ENCODE data around the gene EXOC6B. TPM values are rescaled to one million over a fixed set of nuclear protein-coding genes. Genes with fewer than 3 reads are reported as not detected.

Gene EXOC6B
- total RNA-seq, 4 donors from 2014 or later = 22.6 to 47.3 (median 32.5) TPM

DNA sequence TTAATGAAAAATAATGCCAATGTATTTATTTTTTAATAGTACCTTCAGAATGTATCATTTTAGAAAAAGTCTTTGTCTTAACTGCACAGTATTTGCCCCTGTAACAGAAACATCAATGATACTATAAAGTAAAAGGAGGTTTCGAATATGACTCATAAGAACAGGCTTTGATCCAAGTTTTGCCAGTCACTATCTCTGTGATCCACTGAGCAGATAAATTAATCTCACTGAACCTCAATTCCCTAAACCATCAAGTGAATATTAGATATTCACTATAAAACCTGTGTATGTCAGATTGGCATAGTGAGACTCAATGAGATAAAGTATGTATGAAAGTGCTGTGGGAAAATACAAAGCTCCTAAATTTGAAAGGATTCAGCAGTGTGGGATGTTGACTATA lies 292.1 kb downstream of the EXOC6B start:
- no peak for DNase-seq
- WGBS, 2 donors = 87 to 94% methylated on average over 1 of the region's 1 CpG
- intact Hi-C loops (cut with DNase I) = no loop called here
- Histone ChIP-seq H3K4me1 (no peaks in the 10 kb centered on the region), H3K27ac (no peak overlapping the region), H3K27me3 (no peaks in the 10 kb centered on the region), H3K9me3 (no peaks in the 10 kb centered on the region), H3K36me3 (no peaks in the 10 kb centered on the region), H3K4me3 (replicated peaks in 1 of 3) (no peak overlapping the region)
- TF ChIP-seq, protein P1, sequence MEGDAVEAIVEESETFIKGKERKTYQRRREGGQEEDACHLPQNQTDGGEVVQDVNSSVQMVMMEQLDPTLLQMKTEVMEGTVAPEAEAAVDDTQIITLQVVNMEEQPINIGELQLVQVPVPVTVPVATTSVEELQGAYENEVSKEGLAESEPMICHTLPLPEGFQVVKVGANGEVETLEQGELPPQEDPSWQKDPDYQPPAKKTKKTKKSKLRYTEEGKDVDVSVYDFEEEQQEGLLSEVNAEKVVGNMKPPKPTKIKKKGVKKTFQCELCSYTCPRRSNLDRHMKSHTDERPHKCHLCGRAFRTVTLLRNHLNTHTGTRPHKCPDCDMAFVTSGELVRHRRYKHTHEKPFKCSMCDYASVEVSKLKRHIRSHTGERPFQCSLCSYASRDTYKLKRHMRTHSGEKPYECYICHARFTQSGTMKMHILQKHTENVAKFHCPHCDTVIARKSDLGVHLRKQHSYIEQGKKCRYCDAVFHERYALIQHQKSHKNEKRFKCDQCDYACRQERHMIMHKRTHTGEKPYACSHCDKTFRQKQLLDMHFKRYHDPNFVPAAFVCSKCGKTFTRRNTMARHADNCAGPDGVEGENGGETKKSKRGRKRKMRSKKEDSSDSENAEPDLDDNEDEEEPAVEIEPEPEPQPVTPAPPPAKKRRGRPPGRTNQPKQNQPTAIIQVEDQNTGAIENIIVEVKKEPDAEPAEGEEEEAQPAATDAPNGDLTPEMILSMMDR (IDR thresholded peaks at IDR 0.05) = no peak
- no peak for TF ChIP-seq POLR2A (IDR thresholded peaks at IDR 0.05)

DNA sequence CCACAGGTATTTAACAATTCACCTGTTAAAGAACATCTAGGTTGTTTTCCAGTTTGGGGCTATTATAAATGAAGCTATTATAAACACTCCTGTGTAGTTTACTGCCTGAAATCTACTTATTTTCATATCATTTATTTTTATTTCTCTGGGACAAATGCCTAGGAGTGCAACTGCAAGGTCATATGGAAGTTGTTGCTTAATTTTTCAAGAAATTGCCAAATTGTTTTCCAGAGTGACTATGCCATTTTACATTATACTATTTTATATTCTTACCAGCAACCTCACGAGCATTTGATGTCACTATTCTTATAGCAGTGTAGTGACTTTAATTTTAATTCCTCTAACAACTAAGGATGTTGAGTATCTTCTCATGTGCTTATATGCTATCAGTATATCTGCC lies 298.4 kb downstream of the EXOC6B start:
- H3K4me3 ChIP-seq (replicated peaks in 1 of 3) = no peak overlapping the region
- no peaks in the 10 kb centered on the region for H3K9me3 ChIP-seq
- H3K4me1 ChIP-seq = no peaks in the 10 kb centered on the region
- no peak for DNase-seq
- WGBS, 2 donors = 93 to 96% methylated on average over 1 of the region's 1 CpG
- intact Hi-C loops (cut with DNase I) = no loop called here
- H3K27ac ChIP-seq = no peak overlapping the region
- no peak for TF ChIP-seq POLR2A (IDR thresholded peaks at IDR 0.05)
- TF ChIP-seq, protein P1 (IDR thresholded peaks at IDR 0.05) = no peak
- H3K27me3 ChIP-seq = no peaks in the 10 kb centered on the region
- no peaks in the 10 kb centered on the region for H3K36me3 ChIP-seq

DNA sequence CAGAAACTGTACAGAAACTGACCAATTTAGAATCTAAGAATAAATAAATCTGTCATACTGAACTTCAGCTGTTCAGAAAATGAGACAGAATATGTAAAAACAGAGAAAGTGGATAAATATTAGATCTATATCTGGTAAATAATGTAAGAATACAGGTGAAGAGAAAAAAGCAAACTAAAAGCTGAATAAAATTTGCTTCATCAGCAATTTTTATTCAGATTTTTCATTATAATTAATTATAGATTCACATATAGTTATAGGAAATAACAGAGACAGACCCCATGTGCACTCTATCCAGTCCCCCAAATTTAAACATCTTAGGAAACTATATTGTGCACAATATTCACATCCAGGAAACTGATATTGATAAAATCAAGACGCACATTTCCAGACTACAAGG lies 299.2 kb downstream of the EXOC6B start:
- H3K4me1 ChIP-seq = no peaks in the 10 kb centered on the region
- intact Hi-C loops (cut with DNase I) = no loop called here
- H3K9me3 ChIP-seq = no peaks in the 10 kb centered on the region
- H3K27me3 ChIP-seq = no peaks in the 10 kb centered on the region
- WGBS, 2 donors = 93 to 96% methylated on average over 1 of the region's 1 CpG
- no peaks in the 10 kb centered on the region for H3K36me3 ChIP-seq
- H3K27ac ChIP-seq = no peak overlapping the region
- H3K4me3 ChIP-seq (replicated peaks in 1 of 3) = no peak overlapping the region
- no peak for DNase-seq
- TF ChIP-seq POLR2A (IDR thresholded peaks at IDR 0.05) = no peak
- TF ChIP-seq, protein P1 (IDR thresholded peaks at IDR 0.05) = no peak

DNA sequence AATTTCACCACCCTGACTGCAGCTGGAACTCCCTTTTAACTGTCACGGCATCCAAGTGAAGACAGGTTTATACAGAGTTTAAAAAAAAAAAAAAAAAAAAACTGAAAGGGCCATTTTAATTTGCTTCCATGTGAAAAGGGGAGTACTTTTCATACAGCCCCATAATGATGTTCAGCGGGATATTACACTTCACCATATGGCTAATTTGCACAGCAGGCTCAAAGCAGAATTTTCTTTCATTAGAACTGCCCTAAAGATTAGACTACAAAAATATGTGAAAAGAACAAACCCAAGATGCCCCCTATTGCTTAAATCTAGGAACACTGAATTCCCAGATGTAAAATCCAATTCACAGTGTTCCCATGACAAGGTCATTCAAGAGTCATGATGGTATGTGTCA lies 301.8 kb downstream of the EXOC6B start:
- WGBS, 2 donors = 97 to 98% methylated on average over 2 of the region's 2 CpGs
- Histone ChIP-seq H3K27me3 (no peaks in the 10 kb centered on the region), H3K36me3 (no peaks in the 10 kb centered on the region), H3K4me1 (no peaks in the 10 kb centered on the region), H3K27ac (no peak overlapping the region), H3K9me3 (no peaks in the 10 kb centered on the region), H3K4me3 (replicated peaks in 1 of 3) (no peak overlapping the region)
- intact Hi-C loops (cut with DNase I) = no loop called here
- no peak for DNase-seq
- TF ChIP-seq, protein P1 (IDR thresholded peaks at IDR 0.05) = no peak
- no peak for TF ChIP-seq POLR2A (IDR thresholded peaks at IDR 0.05)

DNA sequence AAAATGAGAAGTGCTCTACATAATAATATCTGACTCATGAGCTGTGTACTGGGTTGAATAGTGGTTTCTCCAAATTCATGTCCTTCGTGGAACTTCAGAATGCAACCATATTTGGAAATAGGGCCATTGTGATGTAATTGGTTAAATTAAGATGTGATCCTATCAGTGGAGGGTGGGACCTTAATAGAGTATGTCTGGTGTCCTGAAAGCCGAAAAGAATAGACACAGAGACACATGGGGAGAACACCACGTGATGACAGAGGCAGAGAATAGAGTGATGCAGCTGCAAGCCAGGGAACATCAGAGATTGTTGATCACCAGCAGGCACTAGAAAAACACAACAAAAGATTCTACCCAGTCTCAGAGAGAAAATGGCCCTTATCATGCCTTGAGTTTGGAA lies 310.1 kb downstream of the EXOC6B start:
- Histone ChIP-seq H3K27ac (no peak overlapping the region), H3K4me3 (replicated peaks in 1 of 3) (no peak overlapping the region), H3K4me1 (no peaks in the 10 kb centered on the region), H3K9me3 (no peaks in the 10 kb centered on the region), H3K27me3 (no peaks in the 10 kb centered on the region), H3K36me3 (no peaks in the 10 kb centered on the region)
- no peak for DNase-seq
- WGBS, 2 donors = 84 to 88% methylated on average over 3 of the region's 3 CpGs
- TF ChIP-seq, protein P1 (IDR thresholded peaks at IDR 0.05) = no peak
- TF ChIP-seq POLR2A (IDR thresholded peaks at IDR 0.05) = no peak
- intact Hi-C loops (cut with DNase I) = no loop called here
